Measurements from ENCODE around the gene FZR1.

FZR1 gene

GRCh38 chr19:3505598-3506383 lies at the start of gene FZR1:
TSS of gene FZR1 (plus strand) at chr19:3506311. CDS start at chr19:3522990, 16,679 bp downstream.
- FAIRE-seq (no peak), DNase-seq (ENCODE audit: insufficient read length, low spot score) (peak; percentile 96)
- TF ChIP-seq POLR2A (IDR thresholded peaks at IDR 0.05; ENCODE audit: low read depth, low read length), result peak; percentile 46; the same call in 1 of the 2 replicates

- TF ChIP-seq POLR2A (IDR thresholded peaks at IDR 0.05; ENCODE audit: low read depth, low read length), result no peak
- DNase-seq (ENCODE audit: insufficient read length, low spot score) (no peak), FAIRE-seq (no peak)
Measured at GRCh38 chr19:3456925-3457527, 49.1 kb upstream of the FZR1 start.

DNA sequence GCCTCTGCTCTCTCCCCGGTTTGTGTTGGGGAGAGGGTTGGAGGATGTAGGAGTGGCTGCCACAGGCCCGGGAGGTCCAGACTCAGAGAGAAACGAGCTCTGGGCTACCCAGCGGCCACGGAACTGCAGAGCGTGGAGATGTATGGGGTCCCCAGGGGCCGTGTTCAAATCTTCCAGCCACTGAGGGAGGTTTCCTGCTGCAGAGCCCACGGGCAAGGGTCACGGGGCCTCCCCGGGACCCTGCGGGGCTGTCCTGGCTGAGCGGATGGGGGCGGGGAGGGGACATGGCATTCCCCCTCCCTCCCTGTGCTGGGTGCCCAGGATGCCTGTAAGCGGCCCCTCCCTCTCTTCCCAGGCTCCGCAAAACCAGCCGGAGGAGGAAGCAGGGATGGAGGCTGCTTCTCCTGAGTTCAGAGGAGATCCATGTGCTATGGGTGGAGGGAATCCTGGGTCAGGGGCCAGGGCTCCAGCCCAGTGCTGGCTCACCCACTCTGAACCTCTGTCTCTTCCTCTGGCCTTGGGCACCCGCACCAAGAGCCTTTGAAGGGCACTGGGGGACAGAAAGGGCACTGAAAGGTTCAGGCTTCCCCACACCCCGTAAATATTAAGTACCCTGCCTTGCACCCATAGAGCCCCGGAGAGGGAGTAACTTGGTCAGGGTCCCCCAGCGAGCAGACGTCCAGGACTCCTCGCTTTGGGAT lies 48.4 kb upstream of the FZR1 start:
- DNase-seq (ENCODE audit: insufficient read length, low spot score), result no peak
- no peak for FAIRE-seq
- TF ChIP-seq POLR2A (IDR thresholded peaks at IDR 0.05; ENCODE audit: low read depth, low read length), result no peak

DNA sequence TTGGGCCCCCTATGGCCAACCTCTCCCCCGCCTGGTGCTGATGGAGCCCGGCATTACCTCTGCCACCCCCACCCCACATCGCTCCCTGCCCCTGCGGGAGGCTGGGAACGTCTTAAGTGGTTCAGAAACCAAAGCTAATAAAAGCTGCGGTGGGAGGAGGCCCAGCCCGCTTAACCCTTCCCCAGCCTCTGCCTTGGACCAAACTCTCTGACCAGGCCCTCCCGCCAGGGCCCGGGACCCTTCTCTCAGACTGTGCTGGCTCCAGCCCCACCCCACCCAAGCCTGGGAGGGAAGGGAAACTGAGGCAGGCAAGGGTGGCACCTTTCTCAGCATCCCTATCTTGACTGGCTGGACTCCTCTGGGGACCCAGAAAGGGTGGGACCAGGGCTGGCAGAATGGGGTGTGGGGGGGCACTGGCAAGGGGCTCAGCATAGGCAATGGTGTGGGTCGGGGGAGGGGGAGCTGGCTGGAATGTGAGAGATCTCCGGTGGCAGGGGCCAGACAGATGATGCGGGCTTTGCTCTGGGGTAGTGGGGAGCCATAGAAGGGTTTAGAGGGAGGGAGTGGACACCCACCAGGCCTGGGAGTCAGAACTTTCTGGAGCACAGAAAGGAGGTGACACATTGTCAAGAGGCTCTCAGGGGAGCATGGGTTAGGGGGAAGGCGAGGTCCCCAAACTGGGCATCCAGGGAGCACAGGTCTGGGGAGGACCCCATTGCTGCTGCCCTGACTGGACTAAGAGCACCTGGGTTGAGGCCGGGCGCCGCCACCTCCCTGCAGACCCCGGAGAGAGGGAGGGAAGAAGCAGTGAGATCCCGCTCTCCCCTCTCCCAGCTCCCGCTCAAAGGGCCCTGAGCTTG lies 47.7 kb upstream of the FZR1 start:
- no peak for DNase-seq (ENCODE audit: insufficient read length, low spot score)
- no peak for TF ChIP-seq POLR2A (IDR thresholded peaks at IDR 0.05; ENCODE audit: low read depth, low read length)
- FAIRE-seq, result no peak

- no peak for TF ChIP-seq POLR2A (IDR thresholded peaks at IDR 0.05; ENCODE audit: low read depth, low read length)
- peak; percentile 77 for DNase-seq (ENCODE audit: insufficient read length, low spot score)
- no peak for FAIRE-seq
Measured at GRCh38 chr19:3459089-3459881, 46.8 kb upstream of the FZR1 start.

- no peak for TF ChIP-seq POLR2A (IDR thresholded peaks at IDR 0.05; ENCODE audit: low read depth, low read length)
- DNase-seq (ENCODE audit: insufficient read length, low spot score) (no peak), FAIRE-seq (no peak)
Measured at GRCh38 chr19:3459965-3460582, 46.0 kb upstream of the FZR1 start.

GRCh38 chr19:3462991-3463713 lies 43.0 kb upstream of the FZR1 start:
- no peak for FAIRE-seq
- no peak for TF ChIP-seq POLR2A (IDR thresholded peaks at IDR 0.05; ENCODE audit: low read depth, low read length)
- no peak for DNase-seq (ENCODE audit: insufficient read length, low spot score)

DNA sequence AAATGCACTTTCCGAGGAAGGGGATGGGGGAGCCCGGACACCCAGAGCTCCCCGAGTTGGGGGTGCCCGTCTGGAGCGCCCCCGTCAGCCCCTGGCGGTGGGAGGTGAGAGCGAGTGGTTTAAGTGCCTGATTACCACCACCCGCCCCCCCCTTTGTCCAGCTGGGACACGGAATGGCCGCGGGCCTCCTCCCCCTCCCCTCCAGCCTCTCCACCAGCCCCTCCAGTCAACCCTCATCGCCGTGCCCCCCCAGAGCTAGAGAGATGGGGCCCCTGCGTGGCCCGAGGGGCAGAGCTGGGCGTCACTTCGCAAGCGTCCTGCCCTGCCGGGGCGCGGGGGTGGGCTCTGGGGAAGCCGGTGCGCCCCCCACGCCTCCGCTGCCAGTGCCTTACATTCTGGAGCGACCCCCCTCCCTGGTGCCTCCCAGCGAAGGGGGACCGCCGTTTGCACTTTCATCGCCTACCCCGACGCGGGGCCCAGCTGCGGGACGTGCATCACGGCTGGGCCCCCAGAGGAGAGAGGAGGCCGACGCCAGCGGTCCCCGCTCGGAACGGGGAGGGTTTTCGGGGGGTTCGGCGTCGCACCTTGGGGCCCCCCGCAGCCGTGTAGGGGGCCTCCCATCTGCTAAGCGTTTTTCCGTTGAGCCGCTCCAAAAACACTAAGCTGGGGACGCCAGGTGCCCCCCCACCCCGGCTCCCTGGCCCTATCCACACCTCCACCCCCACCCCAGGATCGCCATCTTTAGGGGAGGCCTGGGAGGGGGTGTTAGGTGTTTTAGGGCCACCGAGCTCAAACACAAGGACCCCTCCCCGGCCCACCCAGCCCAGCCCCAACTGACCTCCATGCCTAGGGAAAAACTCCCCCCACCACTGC lies 42.2 kb upstream of the FZR1 start:
- DNase-seq (ENCODE audit: insufficient read length, low spot score), result no peak
- no peak for TF ChIP-seq POLR2A (IDR thresholded peaks at IDR 0.05; ENCODE audit: low read depth, low read length)
- no peak for FAIRE-seq

GRCh38 chr19:3464587-3465235 lies 41.4 kb upstream of the FZR1 start:
- TF ChIP-seq POLR2A (IDR thresholded peaks at IDR 0.05; ENCODE audit: low read depth, low read length), result no peak
- FAIRE-seq (no peak), DNase-seq (ENCODE audit: insufficient read length, low spot score) (no peak)

DNA sequence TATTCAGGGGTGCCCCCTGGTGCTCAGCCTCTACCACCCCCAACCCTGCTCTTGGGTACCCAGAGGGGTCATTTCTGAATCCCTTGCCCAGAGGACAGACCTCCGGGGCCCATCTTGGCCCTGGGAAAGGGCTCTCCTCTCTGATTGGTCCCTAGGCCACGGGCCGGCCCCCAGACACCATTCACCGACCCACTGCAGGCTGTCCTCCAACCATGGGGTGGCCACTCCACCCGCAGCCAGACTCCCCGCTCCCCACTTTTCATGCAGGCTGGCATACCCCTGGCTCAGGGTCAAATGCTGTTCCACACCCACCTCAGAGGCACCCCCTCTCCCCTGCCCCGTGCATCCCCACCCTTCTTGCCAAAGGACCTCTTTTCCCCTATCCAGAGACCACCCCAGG lies 40.6 kb upstream of the FZR1 start:
- TF ChIP-seq POLR2A (IDR thresholded peaks at IDR 0.05; ENCODE audit: low read depth, low read length), result no peak
- no peak for DNase-seq (ENCODE audit: insufficient read length, low spot score)
- no peak for FAIRE-seq

DNA sequence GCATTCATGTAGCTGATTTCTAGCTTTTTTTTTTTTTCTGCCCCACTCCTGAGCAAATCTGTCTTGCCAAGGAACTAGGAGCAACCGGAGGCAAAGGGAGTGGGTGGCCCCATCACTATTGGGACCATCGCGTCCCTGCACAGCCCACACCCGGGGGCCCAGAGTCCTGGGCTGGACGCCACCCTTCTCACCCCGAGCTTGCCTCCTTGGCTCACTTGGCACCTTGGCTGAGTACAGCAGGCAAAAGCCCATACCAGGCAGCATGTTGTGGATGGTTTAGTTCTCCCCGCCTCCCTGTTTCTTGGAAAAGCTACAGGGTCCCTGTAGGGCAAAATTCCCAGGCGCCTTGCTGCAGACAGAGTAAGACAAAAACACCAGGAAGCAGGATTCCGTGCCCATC lies 39.5 kb upstream of the FZR1 start:
- TF ChIP-seq POLR2A (IDR thresholded peaks at IDR 0.05; ENCODE audit: low read depth, low read length), result no peak
- FAIRE-seq (no peak), DNase-seq (ENCODE audit: insufficient read length, low spot score) (no peak)

All from H54 (cell line).